Smooth muscle cell (in vitro differentiated cells): ENCODE measurements around the gene PLPP4. TPM values are rescaled to one million over a fixed set of nuclear protein-coding genes. Genes with fewer than 3 reads are reported as not detected.

ENCODE experiments used
- DNase-seq: peaks from one replicate; lab custom pipeline; 2025; ENCODE audit not compliant: unreplicated experiment; lab: John Stamatoyannopoulos, UW
- H2AFZ ChIP-seq: fragments of 200-600 bp; sonication (generic); 2 replicates; pipeline ENCODE4 v1.6.0; 2016; ENCODE audit warnings: antibody characterized with exemption, low read depth, mild to moderate bottlenecking
- H3F3A ChIP-seq: fragments of 200-600 bp; sonication (generic); 2 replicates; pipeline ENCODE4 v1.6.0; 2017; ENCODE audit warnings: antibody characterized with exemption, low read depth
- H3K27ac ChIP-seq: fragments of 200-600 bp; sonication (generic); 2 replicates; pipeline ENCODE4 v1.5.1; 2016; ENCODE audit warnings: low read depth, mild to moderate bottlenecking
- H3K27me3 ChIP-seq: fragments of 200-600 bp; sonication (generic); 2 replicates; pipeline ENCODE4 v1.6.1; 2016; ENCODE audit warnings: low read depth, mild to moderate bottlenecking
- H3K36me3 ChIP-seq: fragments of 200-600 bp; sonication (generic); 2 replicates; pipeline ENCODE4 v1.5.1; 2016; ENCODE audit warnings: low read depth
- H3K4me1 ChIP-seq: fragments of 200-600 bp; sonication (generic); 2 replicates; pipeline ENCODE4 v1.5.1; 2016; ENCODE audit warnings: low read depth
- H3K4me2 ChIP-seq: fragments of 200-600 bp; sonication (generic); 2 replicates; pipeline ENCODE4 v1.6.0; 2016; ENCODE audit warnings: mild to moderate bottlenecking
- H3K4me3 ChIP-seq: fragments of 200-600 bp; sonication (generic); 2 replicates; pipeline ENCODE4 v1.5.1; 2016; ENCODE audit warnings: mild to moderate bottlenecking
- H3K79me2 ChIP-seq: fragments of 200-600 bp; sonication (generic); 2 replicates; pipeline ENCODE4 v1.6.0; 2016; ENCODE audit warnings: low read depth, mild to moderate bottlenecking
- H3K9ac ChIP-seq: fragments of 200-600 bp; sonication (generic); 2 replicates; pipeline ENCODE4 v1.6.0; 2016; ENCODE audit warnings: low read depth
- H3K9me3 ChIP-seq: fragments of 200-600 bp; sonication (generic); replicated peaks from 2 replicates; pipeline ENCODE4 v1.5.1; 2016; ENCODE audit warnings: low read depth
- H4K20me1 ChIP-seq: fragments of 200-600 bp; sonication (generic); 2 replicates; pipeline ENCODE4 v1.6.0; 2016; ENCODE audit warnings: low read depth
- CTCF ChIP-seq: fragments of 200-600 bp; sonication (generic); IDR thresholded peaks from 2 replicates; pipeline ENCODE4 v1.5.1; 2017; ENCODE audit warnings: borderline replicate concordance, mild to moderate bottlenecking, antibody characterized with exemption; ENCODE audit not compliant: insufficient read depth, poor library complexity, severe bottlenecking
- WGBS: methylation state at CpG from one replicate; pipeline ENCODE4 v1.1.7; 2016; ENCODE audit warnings: low lambda C conversion rate; 5-methylcytosine and 5-hydroxymethylcytosine counted together
- polyA plus RNA-seq: library from polyadenylated mRNA; unstranded; fragments of >200 nt; fragmentation: Nextera tagmentation; extraction: Ambion mirVana; gene quantifications from 2 replicates; pipeline ENCODE4 v1.2.1, GENCODE V29; 2016
- total RNA-seq: library from RNA; depleted of rRNA; stranded (reverse); fragments of >200 nt; gene quantifications from 2 replicates; pipeline ENCODE4 v1.2.3, GENCODE V29; 2014

Gene PLPP4
- total and polyA plus RNA-seq, 2 experiments from 2014 or later = 27.2 to 33.5 TPM

- TF ChIP-seq CTCF = no peak
- no peak overlapping the region for H3K4me2 ChIP-seq
- no peaks in the 10 kb centered on the region for H3K36me3 ChIP-seq
- no peak overlapping the region for H3K4me3 ChIP-seq
- H3K4me1 ChIP-seq = no peaks in the 10 kb centered on the region
- no peaks in the 10 kb centered on the region for H3K79me2 ChIP-seq
- H3K9me3 ChIP-seq = no peaks in the 10 kb centered on the region
- peaks cover 5% of the 10 kb centered on the region for H4K20me1 ChIP-seq
- DNase-seq = no peak
- H3K9ac ChIP-seq = no peak overlapping the region
- no peaks in the 10 kb centered on the region for H3K27me3 ChIP-seq
- H3F3A ChIP-seq = no peaks in the 10 kb centered on the region
- WGBS = 89% methylated on average over 16 of the region's 16 CpGs
- H2AFZ ChIP-seq = no peak overlapping the region
- H3K27ac ChIP-seq = no peak overlapping the region
These were observed 124.2 kb downstream of the PLPP4 start for GRCh38 chr10:120580918-120581895.

- no peak for DNase-seq
- Histone ChIP-seq H3K36me3 (no peaks in the 10 kb centered on the region), H4K20me1 (peaks cover 5% of the 10 kb centered on the region), H3K9me3 (no peaks in the 10 kb centered on the region), H3K9ac (no peak overlapping the region), H3K4me1 (no peaks in the 10 kb centered on the region), H3K27me3 (no peaks in the 10 kb centered on the region), H3K4me2 (no peak overlapping the region), H3K79me2 (no peaks in the 10 kb centered on the region), H3K4me3 (no peak overlapping the region), H3F3A (no peaks in the 10 kb centered on the region), H3K27ac (no peak overlapping the region), H2AFZ (no peak overlapping the region)
- TF ChIP-seq CTCF = no peak
- no CpG with 5 or more reads among the region's 2 CpGs for WGBS
These were observed 125.7 kb downstream of the PLPP4 start for GRCh38 chr10:120582753-120583152.

- H3K4me2 ChIP-seq = no peak overlapping the region
- H3F3A ChIP-seq = no peaks in the 10 kb centered on the region
- H3K27ac ChIP-seq = no peak overlapping the region
- no peak overlapping the region for H3K4me3 ChIP-seq
- H4K20me1 ChIP-seq = peaks cover 5% of the 10 kb centered on the region
- no peak overlapping the region for H3K9ac ChIP-seq
- no peak for DNase-seq
- no peaks in the 10 kb centered on the region for H3K9me3 ChIP-seq
- TF ChIP-seq CTCF = no peak
- no peaks in the 10 kb centered on the region for H3K4me1 ChIP-seq
- no peak overlapping the region for H2AFZ ChIP-seq
- WGBS = 88% methylated on average over 2 of the region's 2 CpGs
- no peaks in the 10 kb centered on the region for H3K27me3 ChIP-seq
- no peaks in the 10 kb centered on the region for H3K36me3 ChIP-seq
- no peaks in the 10 kb centered on the region for H3K79me2 ChIP-seq
These were observed 126.5 kb downstream of the PLPP4 start for GRCh38 chr10:120583424-120584108.
